DLD1 (cell line): ENCODE results near the gene FAM107B.

Source experiments
- in situ Hi-C: cut with HindIII; loops from 2 replicates; pipeline ENCODE4 v1.10.0; 2017; ENCODE audit warnings: low sequenced_read_pairs

The FAM107B gene

GRCh38 chr10:14584661-14585060 lies 190.0 kb downstream of the FAM107B start:
- in situ Hi-C loops: no loop called here

GRCh38 chr10:14583967-14584366 lies 190.7 kb downstream of the FAM107B start:
- in situ Hi-C loops: no loop called here

GRCh38 chr10:14583252-14583651 lies 191.4 kb downstream of the FAM107B start:
- in situ Hi-C loops: no loop called here

- in situ Hi-C loops: no loop called here
Observed at GRCh38 chr10:14581553-14582321, 193.0 kb downstream of the FAM107B start.

GRCh38 chr10:14580671-14581332 lies 193.9 kb downstream of the FAM107B start:
- in situ Hi-C loops: no loop called here

GRCh38 chr10:14579405-14579804 lies 195.3 kb downstream of the FAM107B start:
- in situ Hi-C loops: no loop called here

- in situ Hi-C loops: no loop called here
Observed at GRCh38 chr10:14578060-14578952, 196.4 kb downstream of the FAM107B start.

- in situ Hi-C loops: no loop called here
Observed at GRCh38 chr10:14574885-14575284, 199.8 kb downstream of the FAM107B start.

- in situ Hi-C loops: no loop called here
Observed at GRCh38 chr10:14574291-14574690, 200.4 kb downstream of the FAM107B start.

GRCh38 chr10:14573666-14574261 lies 200.9 kb downstream of the FAM107B start:
- in situ Hi-C loops: no loop called here

GRCh38 chr10:14572811-14573210 lies 201.9 kb downstream of the FAM107B start:
- in situ Hi-C loops: no loop called here

- in situ Hi-C loops: no loop called here
Observed at GRCh38 chr10:14571866-14572507, 202.7 kb downstream of the FAM107B start.

- in situ Hi-C loops: no loop called here
Observed at GRCh38 chr10:14570800-14571199, 203.9 kb downstream of the FAM107B start.

GRCh38 chr10:14569274-14570060 lies 205.2 kb downstream of the FAM107B start:
- in situ Hi-C loops: no loop called here

- in situ Hi-C loops: no loop called here
Observed at GRCh38 chr10:14567421-14567820, 207.3 kb downstream of the FAM107B start.

GRCh38 chr10:14566498-14566897 lies 208.2 kb downstream of the FAM107B start:
- in situ Hi-C loops: no loop called here

- in situ Hi-C loops: no loop called here
Observed at GRCh38 chr10:14565199-14565598, 209.5 kb downstream of the FAM107B start.

GRCh38 chr10:14564268-14564744 lies 210.4 kb downstream of the FAM107B start:
- in situ Hi-C loops: no loop called here

GRCh38 chr10:14563359-14563940 lies 211.2 kb downstream of the FAM107B start:
- in situ Hi-C loops: no loop called here

- in situ Hi-C loops: no loop called here
Observed at GRCh38 chr10:14563076-14563336, 211.7 kb downstream of the FAM107B start.
